ENCODE measurements around the gene GABRB1. TPM values are rescaled to one million over a fixed set of nuclear protein-coding genes. Genes with fewer than 3 reads are reported as not detected.

The GABRB1 gene
- total and polyA plus RNA-seq, 2 of the 8 experiments (the other 6 are each of a cell fraction or from before 2014, with no cell fraction given) = 0.22 to 0.38 TPM

GRCh38 chr4:47217291-47217690 is 185.9 kb downstream of the GABRB1 start (continued):
- TF ChIP-seq POLR2AphosphoS5 (IDR thresholded peaks at IDR 0.05; ENCODE audit: low read depth, low read length) = no peak

- no peak overlapping the region for H3K23ac ChIP-seq (ENCODE audit: insufficient read length)
- no peak overlapping the region for H2BK12ac ChIP-seq (ENCODE audit: low read depth, low read length)
- no peak overlapping the region for H2AK5ac ChIP-seq (ENCODE audit: low read depth, low read length)
- DNase-seq (ENCODE audit: low read depth in 1 of 2, low spot score in 2 of 2) = no peak
- H2BK120ac ChIP-seq (replicated peaks; ENCODE audit: low read depth, low read length) = no peak overlapping the region
- H4K20me1 ChIP-seq (replicated peaks in 1 of 2; ENCODE audit: control insufficient read depth in 1 of 2, insufficient read depth in 2 of 2, low read length in 2 of 2) = no peaks in the 10 kb centered on the region
- no peak overlapping the region for H3K4me2 ChIP-seq (ENCODE audit: insufficient read depth in 1 of 2, low read depth in 2 of 2, low read length in 2 of 2)
- H2BK15ac ChIP-seq (ENCODE audit: low read length) = no peak overlapping the region
- H3K79me2 ChIP-seq (ENCODE audit: control insufficient read depth in 1 of 2, insufficient read depth in 2 of 2, low read length in 2 of 2) = no peaks in the 10 kb centered on the region
- no peak for FAIRE-seq
- no peak overlapping the region for H3K4me3 ChIP-seq (ENCODE audit: extremely low read depth in 1 of 4, insufficient read depth in 2 of 4, low read depth in 3 of 4, low read length in 4 of 4)
- H2BK5ac ChIP-seq (ENCODE audit: low read depth, low read length) = no peak overlapping the region
- no peak overlapping the region for H3K4ac ChIP-seq (replicated peaks; ENCODE audit: insufficient read length, low read depth, low read length)
- H3K4me1 ChIP-seq (replicated peaks in 1 of 4; ENCODE audit: control insufficient read depth in 3 of 4, insufficient read depth in 4 of 4, low read length in 3 of 4) = no peaks in the 10 kb centered on the region
- H3K36me3 ChIP-seq (ENCODE audit: control insufficient read depth in 2 of 4, insufficient read depth in 4 of 4, low read length in 3 of 4) = no peaks in the 10 kb centered on the region
- no peaks in the 10 kb centered on the region for H3K9me3 ChIP-seq (ENCODE audit: insufficient read depth in 2 of 2, low read depth in 1 of 2, low read length in 1 of 2)
- no peak overlapping the region for H2AFZ ChIP-seq (ENCODE audit: low read length)
- no peak overlapping the region for H3K27ac ChIP-seq (ENCODE audit: low read depth, low read length)
- no peak overlapping the region for H3K14ac ChIP-seq (ENCODE audit: insufficient read length)
- H3K23me2 ChIP-seq (ENCODE audit: low read depth, low read length) = no peaks in the 10 kb centered on the region; the same call in 1 of the 2 replicates
- no peaks in the 10 kb centered on the region for H3K27me3 ChIP-seq (replicated peaks in 1 of 4; ENCODE audit: control insufficient read depth in 3 of 4, extremely low read depth in 1 of 4, insufficient read depth in 3 of 4, low read length in 3 of 4)
- no peak for TF ChIP-seq SIN3A (conservative IDR thresholded peaks at IDR 0.05 in 1 of 2, IDR thresholded peaks at IDR 0.05 in 1 of 2; ENCODE audit: low read depth in 1 of 2, low read length in 2 of 2)
- no peak for TF ChIP-seq POLR2AphosphoS5 (IDR thresholded peaks at IDR 0.05; ENCODE audit: low read depth, low read length)
- TF ChIP-seq BACH1 (IDR thresholded peaks at IDR 0.05; ENCODE audit: low read length) = no peak
- TF ChIP-seq ATF2 (IDR thresholded peaks at IDR 0.05; ENCODE audit: low read length) = no peak
- TF ChIP-seq SP4 (IDR thresholded peaks at IDR 0.05; ENCODE audit: low read length) = no peak
- TF ChIP-seq EGR1 (IDR thresholded peaks at IDR 0.05; ENCODE audit: borderline replicate concordance, low read depth, low read length) = no peak
- TF ChIP-seq RAD21 (IDR thresholded peaks at IDR 0.05 in 1 of 2, conservative IDR thresholded peaks at IDR 0.05 in 1 of 2; ENCODE audit: low read depth in 2 of 2, low read length in 2 of 2) = no peak
- TF ChIP-seq TCF12 (IDR thresholded peaks at IDR 0.05; ENCODE audit: low read depth, low read length) = no peak
- no peak for TF ChIP-seq KDM1A (IDR thresholded peaks at IDR 0.05; ENCODE audit: borderline replicate concordance, low read length)
- TF ChIP-seq HDAC6 (IDR thresholded peaks at IDR 0.05; ENCODE audit: low read depth, low read length) = no peak
- TF ChIP-seq RXRA (IDR thresholded peaks at IDR 0.05; ENCODE audit: insufficient read depth, low read depth, low read length) = no peak
- H3K79me1 ChIP-seq (ENCODE audit: low read depth, low read length) = no peaks in the 10 kb centered on the region
- ChIA-PET POLR2A (ENCODE audit: partially characterized antibody) (no interaction called here), CTCF (ENCODE audit: partially characterized antibody) (no interaction called here)
- H4K8ac ChIP-seq (ENCODE audit: extremely low read depth, insufficient read depth, low read length) = no peak overlapping the region
- H4K91ac ChIP-seq (replicated peaks; ENCODE audit: insufficient read length, low read length) = no peak overlapping the region
- H3K9ac ChIP-seq (replicated peaks in 1 of 4; ENCODE audit: extremely low read depth in 1 of 4, low read depth in 3 of 4, low read length in 3 of 4) = no peak overlapping the region
- no peak overlapping the region for H2BK20ac ChIP-seq (ENCODE audit: low read length)
- H4K5ac ChIP-seq (ENCODE audit: insufficient read length, low read depth, low read length) = no peak overlapping the region
- 90% methylated on average over 1 of the region's 1 CpG; no CpG with 5 or more reads in 1 of the 2 experiments for WGBS, 2 experiments (ENCODE audit: extremely low coverage in 1 of 2, insufficient coverage in 1 of 2, insufficient read length in 1 of 2, insufficient replicate concordance in 2 of 2, low coverage in 1 of 2, low lambda C conversion rate in 2 of 2, missing lambda C conversion rate in 1 of 2)
- H3K18ac ChIP-seq (ENCODE audit: extremely low read depth, low read length) = no peak overlapping the region
- H3K56ac ChIP-seq (replicated peaks; ENCODE audit: insufficient read length, low read depth, low read length) = no peak overlapping the region
Observed at GRCh38 chr4:47217884-47218283, 186.5 kb downstream of the GABRB1 start.

Measured in H1 (cell line).